GM19240 (cell line): ENCODE measurements around the gene ANAPC16.
"Not testable (repeated sequence)": the region's sequence is repeated elsewhere in the genome, so short reads cannot be mapped to it uniquely, and the experiment has no call there.

Experiments used
- DNase-seq: peaks from one replicate; pipeline ENCODE4 v3.0.0; 2011; ENCODE audit warnings: low spot score; ENCODE audit not compliant: insufficient read length

ANAPC16 gene

GRCh38 chr10:72277340-72277995 lies 61.7 kb downstream of the ANAPC16 start:
- DNase-seq: no peak

- no peak for DNase-seq
These were observed 62.3 kb downstream of the ANAPC16 start for GRCh38 chr10:72277996-72278667.

- no peak for DNase-seq
These were observed 63.0 kb downstream of the ANAPC16 start for GRCh38 chr10:72278668-72279393.

- not testable (repeated sequence) for DNase-seq
These were observed 63.8 kb downstream of the ANAPC16 start for GRCh38 chr10:72279587-72279986.

- DNase-seq: no peak
These were observed 67.3 kb downstream of the ANAPC16 start for GRCh38 chr10:72283131-72283530.
